SK-N-DZ (cell line): ENCODE measurements around the gene SMAD3.

Experiments used
- DNase-seq: peaks from one replicate; pipeline ENCODE4 v3.0.0-alpha.2; 2015; ENCODE audit warnings: low spot score

SMAD3 gene

GRCh38 chr15:67080118-67080899, 14.9 kb downstream of the SMAD3 start:
- DNase-seq, result no peak

DNA sequence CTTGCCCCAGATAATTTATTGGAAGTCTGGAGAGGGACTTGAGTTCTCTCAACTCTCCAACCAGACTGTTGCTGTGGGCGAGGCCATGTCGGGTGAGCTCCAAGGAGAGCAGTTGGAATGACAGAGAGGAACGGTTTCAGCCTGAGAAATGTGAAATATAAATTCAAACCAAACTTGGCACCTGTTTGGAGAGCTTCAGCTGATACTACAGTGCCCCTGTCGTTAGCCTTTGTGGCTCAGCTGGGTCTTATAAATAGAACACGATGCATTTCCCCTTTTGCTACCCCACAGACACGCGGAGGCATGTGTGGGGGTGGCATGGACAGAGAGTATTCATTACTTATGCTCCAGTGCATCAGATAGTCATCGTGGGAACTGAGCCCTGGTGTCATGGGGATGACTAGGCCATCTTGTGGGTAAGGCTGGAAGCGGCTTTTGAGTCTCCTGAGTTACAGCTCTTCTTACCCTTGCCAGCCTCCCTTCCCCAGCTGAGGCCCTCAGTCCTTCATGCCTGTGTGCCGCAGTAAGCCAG, 15.6 kb downstream of the SMAD3 start:
- no peak for DNase-seq

DNA sequence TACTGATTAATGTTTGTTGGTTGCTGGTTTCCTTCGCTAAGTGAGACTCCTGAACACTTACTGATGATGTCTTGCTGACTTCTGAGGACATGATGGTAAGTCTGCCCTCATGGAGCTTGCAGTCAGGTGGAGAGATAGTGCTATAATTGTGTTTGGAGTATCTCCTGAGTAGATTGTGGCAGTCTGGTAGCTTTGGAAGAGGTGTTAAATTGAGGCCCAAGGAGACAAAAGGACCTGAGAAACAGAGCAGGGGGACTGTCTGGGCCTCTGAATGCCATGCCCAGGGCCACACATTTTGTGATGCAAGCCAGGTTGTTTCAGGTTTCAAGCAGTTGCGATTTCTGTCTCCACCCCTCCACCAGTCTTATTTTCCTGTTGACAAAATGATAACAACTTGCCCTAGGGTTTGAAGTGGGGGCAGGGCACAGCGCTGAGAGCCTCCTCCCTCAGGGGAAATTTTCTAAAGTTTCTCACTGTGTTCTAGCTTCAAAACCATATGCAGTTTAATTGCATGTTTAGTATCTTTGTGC, 16.7 kb downstream of the SMAD3 start:
- no peak for DNase-seq

GRCh38 chr15:67083135-67083762, 17.8 kb downstream of the SMAD3 start:
- no peak for DNase-seq

DNA sequence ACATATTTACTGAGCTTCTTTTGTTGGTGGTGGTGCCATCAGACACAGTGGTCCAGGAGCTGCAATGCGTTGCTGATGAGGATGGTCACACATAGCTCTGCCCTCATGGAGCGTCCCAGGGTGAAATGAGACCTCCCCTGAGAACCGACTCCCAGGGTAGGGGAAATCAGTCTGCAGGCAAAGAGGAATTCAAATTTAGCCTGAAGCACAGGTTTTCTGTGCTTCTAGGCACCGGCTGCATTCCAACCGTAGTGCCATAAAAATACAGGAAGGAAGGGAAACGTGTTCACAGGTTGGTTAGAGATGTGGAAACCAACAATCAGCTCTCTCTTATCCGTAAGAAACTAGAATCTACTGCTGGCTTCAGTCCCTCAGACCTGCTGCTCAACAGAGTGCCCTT, 19.2 kb downstream of the SMAD3 start:
- no peak for DNase-seq

GRCh38 chr15:67085237-67085817, 19.9 kb downstream of the SMAD3 start:
- no peak for DNase-seq

DNA sequence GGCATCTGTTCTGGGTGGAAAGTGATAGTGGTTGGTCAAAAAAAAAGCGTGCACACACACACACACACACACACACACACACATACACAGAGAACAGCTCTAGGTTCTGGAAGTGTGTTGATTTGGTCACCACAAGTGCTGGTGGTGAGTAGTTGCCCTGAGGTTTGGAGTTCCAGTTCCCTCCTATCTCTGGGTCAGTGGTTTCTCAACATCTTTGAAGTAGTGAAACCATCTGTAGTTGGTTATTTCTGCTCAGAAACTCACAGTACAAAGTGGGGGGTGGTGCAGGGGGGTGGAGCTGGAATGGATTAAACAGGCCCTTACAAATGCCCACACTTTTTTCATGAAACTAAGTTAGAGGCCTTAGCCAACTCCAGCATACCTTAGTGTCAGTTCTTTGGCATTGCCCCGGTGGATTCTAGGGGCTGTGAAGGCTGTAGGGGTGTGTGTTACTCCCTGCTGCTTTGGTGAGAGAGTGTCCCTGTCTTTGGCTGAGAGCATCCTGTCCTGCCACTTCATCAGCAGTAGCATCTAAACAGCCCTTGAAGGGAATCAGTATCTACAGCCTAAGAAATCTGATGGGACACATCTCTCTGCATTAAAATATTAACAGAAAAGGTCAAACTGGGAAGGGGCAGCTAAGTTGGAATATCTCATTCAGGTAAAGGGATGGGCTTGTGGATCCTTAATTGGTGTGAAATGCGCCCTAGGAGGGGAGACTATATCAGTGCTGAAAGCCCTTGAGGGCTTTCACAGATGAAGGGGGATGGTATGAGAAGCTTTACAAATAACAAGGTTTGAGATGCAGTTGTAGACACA, 20.6 kb downstream of the SMAD3 start:
- DNase-seq, result no peak

- DNase-seq, result no peak
Measured at GRCh38 chr15:67086637-67086914, 21.2 kb downstream of the SMAD3 start.

GRCh38 chr15:67087507-67088172, 22.2 kb downstream of the SMAD3 start:
- no peak for DNase-seq

- no peak for DNase-seq
Measured at GRCh38 chr15:67089217-67090193, 24.1 kb downstream of the SMAD3 start.

GRCh38 chr15:67090297-67091070, 25.1 kb downstream of the SMAD3 start:
- DNase-seq, result no peak

- DNase-seq, result no peak
Measured at GRCh38 chr15:67091071-67091979, 25.9 kb downstream of the SMAD3 start.

GRCh38 chr15:67091980-67092677, 26.7 kb downstream of the SMAD3 start:
- DNase-seq, result no peak

DNA sequence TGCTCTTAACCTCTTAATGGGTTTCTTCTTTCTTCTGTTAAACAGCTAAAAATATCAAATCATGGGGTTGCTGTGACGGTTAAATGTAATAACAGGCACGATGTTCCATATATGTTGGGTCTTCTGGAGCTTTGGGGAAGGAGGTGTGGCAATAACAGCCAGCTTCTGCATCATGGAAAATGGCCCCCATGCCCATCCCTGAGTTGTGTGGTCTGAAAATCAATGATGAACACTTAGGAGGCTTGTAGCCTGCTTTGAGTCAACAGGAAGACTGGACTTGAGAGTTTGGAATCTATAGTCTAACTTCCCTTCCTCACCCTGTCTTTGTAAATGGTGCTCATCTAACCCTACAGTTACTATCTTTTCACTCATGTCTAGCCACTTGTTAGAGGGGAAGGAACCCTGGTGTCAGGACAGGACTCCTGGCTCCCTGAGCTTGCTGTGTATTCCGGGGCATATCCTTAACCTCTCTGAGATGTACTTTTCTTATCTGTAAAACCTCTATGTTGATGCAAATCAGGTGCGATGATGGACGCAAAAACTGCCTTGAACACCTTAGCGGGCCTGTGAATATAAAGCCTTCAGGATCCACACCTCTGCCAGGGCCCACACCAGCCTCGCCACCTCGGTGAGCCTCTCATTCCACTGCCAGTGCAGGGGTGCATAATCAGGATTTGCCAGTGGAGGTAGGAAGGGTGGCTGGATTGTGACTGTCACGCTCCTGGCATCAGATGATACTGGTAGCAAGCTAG, 27.5 kb downstream of the SMAD3 start:
- DNase-seq, result no peak

DNA sequence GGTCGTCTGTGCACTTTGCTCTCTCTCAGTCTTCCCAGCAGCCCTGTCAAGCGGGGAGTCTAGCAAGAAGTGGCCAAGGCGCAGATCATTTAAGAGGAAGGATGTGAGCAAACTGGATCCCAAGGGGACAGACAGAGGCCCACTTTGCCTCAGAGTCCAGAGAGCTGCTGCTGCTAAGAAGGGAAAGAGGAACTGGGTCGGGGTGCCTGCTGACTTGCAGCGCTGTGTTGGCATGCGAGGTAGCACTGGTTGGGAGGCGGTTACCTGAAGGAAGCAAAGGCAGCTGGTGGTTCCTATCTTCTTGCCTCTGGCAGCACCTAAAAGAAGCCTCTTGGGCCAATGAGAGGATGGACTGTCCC, 28.1 kb downstream of the SMAD3 start:
- DNase-seq, result no peak

GRCh38 chr15:67094001-67094826, 28.8 kb downstream of the SMAD3 start:
- DNase-seq, result no peak
